NCI-H2227 treated with DMSO at 0.1 percent for 48 hours (cell line): ENCODE data around the gene PRKAG2.

Experiments
- DNase-seq: peaks from one replicate; lab custom pipeline; 2025; lab: John Stamatoyannopoulos, UW

PRKAG2 gene

GRCh38 chr7:151615784-151616183 is 261.1 kb downstream of the PRKAG2 start:
- no peak for DNase-seq

GRCh38 chr7:151615058-151615457 is 261.9 kb downstream of the PRKAG2 start:
- DNase-seq: no peak

GRCh38 chr7:151614019-151614418 is 262.9 kb downstream of the PRKAG2 start:
- DNase-seq: no peak

GRCh38 chr7:151611878-151612277 is 265.0 kb downstream of the PRKAG2 start:
- no peak for DNase-seq

DNA sequence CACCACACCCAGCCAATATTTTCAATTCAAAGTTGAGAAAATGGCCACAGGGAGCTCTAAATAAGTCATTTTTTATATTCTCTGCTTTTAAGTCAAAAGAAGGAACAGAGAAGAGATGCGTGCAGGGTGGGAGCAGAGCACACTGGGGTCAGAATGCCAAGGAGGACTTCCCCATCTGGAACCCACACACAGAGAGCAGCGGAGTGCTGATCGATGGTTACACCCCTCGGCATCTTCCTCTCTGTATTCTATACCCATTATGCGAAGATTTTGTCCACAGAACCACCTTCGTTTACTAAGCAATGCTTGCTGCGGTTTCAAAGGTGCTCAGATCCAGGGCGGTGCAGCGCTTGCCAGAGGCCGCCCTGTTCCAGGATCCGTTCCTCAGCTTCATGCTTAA is 265.9 kb downstream of the PRKAG2 start:
- DNase-seq: no peak

DNA sequence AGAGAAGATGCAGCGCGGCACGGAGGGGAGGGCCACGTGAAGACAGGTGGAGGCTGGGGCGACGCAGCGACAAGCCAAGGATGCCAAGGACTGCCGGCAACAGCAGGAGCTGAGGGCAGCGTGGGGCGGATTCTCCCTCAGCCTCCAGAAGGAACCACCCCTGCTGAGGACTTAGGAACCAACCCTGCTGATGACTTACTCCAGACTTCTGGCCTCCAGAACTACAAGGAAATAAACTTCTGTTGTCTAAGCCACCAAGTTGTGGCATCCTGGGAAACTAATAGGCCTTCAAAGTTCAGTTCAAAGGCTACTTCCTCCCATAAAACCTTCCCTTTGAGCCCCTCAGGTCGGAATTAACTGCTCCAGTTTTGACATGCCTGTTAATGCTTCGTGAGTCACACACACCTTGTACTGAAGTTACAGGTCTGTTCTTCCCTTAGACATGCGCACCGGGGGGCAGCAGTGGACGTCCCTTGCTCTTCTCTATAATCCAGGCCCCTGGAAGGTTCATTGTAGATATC is 268.8 kb downstream of the PRKAG2 start:
- DNase-seq: no peak

GRCh38 chr7:151607464-151607867 is 269.4 kb downstream of the PRKAG2 start:
- no peak for DNase-seq

- no peak for DNase-seq
These were observed 273.0 kb downstream of the PRKAG2 start for GRCh38 chr7:151603951-151604350.

GRCh38 chr7:151601521-151602305 is 275.2 kb downstream of the PRKAG2 start:
- DNase-seq: no peak

- DNase-seq: no peak
These were observed 276.6 kb downstream of the PRKAG2 start for GRCh38 chr7:151600331-151600730.

DNA sequence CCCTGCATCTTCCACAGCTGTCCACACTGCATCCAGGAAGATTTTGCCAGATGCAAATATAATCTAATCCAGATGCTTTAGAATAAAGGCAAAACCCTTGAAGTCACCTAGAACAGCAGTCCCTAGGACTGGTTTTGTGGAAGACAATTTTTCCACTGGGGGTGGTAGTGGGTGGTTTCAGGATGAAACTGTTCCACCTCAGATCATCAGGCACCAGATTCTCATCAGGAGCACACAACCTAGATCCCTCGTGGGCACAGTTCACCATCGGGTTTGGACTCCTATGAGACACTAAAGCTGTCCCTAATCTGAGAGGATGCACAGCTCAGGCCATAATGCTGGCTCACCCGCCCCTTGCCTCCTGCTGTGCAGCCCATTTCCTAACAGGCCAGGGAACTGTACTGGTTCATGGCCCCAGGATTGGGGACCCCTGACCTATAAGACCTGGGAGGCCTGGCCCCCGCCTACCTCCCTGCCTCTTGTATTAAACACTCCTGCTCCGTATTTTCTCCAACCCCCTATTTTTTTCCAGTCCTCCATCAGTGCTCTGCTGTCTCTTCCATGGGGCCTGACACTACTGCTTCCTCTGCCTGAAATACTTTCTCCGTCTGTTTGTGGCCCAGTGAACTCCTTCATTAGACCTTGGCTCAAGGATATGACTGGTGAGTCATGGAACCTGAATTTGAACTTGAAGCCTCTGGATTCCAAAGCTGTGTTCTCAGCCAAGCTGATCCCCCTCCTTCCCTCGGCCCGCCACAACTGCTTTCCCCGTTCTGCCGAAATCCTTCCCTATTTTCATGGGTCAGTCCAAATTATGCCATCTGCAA is 277.3 kb downstream of the PRKAG2 start:
- DNase-seq: no peak

GRCh38 chr7:151597541-151598444 is 279.1 kb downstream of the PRKAG2 start:
- DNase-seq: no peak

DNA sequence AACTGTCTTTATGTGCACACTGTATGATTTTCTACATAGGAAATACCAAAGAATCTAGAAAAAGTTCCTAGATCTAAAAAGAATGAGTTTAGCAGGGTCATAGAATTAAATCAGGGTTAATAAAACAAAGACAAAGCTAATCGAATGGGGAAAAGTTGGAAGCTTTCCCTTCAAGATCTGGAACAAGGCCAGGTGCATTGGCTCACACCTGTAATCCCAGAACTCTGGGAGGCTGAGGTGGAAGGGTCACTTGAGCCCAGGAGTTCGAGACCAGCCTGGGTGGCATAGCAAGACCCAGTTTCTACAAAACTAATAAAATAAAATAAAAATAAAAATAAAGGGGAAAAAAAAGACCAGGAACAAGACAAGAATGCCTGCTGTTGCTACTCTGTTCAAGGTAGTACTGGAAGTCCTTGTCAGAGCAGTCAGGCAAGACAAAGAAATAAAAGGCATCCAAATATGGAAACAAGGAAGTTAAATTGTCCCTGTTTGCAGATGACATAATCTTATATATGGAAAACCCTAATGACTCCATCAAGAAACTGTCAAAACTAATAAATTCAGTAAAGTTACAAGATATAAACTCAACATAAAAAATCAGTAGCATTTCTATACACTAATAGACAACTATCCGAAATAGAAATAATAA is 281.1 kb downstream of the PRKAG2 start:
- no peak for DNase-seq

GRCh38 chr7:151592868-151593486 is 283.9 kb downstream of the PRKAG2 start:
- no peak for DNase-seq

DNA sequence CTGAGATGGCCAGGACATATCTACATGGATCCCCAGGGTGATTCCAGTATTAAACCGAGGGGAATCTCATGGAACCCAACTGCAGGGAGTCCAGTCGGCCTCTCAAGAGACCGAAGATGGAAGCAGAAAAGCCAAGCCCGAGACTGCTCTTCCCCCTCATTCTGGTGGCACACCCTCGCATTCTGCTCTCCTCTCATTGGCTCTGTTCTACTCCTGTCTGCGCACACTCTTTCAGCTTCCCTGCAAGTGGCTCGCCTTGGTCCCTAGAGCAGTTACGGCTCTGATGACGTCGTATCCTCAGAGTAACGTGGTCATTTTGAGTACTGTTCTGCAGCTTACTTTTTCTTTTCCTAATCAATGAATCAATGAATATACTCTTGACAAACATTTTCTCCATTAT is 284.6 kb downstream of the PRKAG2 start:
- DNase-seq: no peak

GRCh38 chr7:151591866-151592265 is 285.0 kb downstream of the PRKAG2 start:
- no peak for DNase-seq

DNA sequence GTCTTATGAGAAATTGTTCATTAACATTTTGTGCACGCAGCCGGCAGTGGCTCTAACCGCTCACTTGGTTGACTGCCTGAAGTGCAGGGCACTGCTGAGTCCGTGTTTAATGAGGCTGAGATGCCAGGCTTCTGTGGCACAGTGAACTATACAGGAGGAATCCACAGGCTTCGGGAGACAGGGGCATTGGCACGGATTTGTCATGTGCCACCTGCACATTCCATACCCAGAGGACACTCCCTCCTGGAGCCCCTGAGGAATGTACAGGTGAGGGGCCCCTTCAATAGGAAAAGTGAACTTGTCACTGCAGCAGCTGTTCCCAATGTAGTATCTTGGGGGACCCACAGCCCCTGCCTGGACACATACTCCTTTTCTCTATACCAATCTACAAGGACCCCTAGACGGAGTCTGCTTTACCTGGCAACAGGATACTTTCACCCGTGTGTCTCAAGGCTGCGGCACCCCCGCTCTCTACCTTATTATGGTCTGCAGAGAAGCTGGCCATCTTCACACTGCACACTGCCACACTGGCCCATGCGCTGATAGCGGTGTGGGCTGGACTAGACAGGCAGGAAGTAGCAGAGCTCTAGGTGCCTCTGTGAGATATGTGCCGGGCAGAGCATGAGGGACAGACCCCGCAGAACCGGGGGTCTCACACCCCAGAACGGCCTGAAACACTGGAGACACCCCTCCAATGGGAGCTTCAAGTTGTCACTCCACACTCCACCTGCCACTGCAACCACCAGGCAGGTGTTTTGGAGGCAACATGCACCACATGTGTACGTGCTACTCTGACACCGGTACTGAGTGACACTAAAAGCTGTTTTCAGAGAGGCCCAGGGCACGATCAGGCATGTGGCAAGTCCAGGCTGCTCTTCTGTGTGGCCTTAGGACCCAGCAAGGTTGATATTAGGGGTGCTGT is 285.8 kb downstream of the PRKAG2 start:
- DNase-seq: no peak

DNA sequence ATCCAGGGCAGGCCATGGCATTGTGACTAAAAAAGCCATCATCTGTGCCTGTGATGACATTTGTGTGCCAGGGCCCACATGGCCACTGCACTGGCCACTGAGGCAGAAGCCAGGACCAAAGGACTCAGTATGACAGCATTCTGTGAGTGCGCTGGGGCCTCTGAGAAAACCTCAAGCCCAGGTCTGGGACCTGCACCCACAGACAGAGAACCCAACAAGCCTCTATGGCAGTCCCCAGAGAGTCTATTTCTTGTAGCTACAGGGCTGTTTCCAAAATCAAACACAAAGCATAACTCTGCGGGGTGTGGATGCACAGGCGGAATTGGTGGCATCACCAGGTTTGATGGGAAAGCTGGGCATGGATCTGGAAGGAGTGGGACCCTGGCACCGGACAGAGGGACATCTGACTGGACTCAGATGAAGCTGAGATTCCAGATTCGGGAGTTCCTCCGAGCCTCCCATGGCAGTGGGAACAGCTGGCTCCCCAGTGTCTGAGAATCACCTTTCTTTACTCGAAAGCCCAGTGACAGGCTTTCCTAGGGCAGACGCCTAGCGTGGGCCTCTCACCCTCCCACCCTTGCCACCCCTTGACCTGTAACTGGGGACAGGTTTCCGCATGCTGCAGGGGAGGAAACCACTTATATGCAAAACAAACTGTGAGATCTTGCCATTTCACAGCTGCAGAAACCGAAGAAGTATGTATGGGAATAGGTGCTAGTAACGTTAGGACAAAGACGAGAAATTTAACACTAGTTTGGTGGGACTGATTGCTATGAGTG is 286.7 kb downstream of the PRKAG2 start:
- no peak for DNase-seq

GRCh38 chr7:151588982-151589381 is 287.9 kb downstream of the PRKAG2 start:
- DNase-seq: no peak
